Measurements from ENCODE around the gene HSDL2.

- no peak for TF ChIP-seq POLR2AphosphoS5 (IDR thresholded peaks at IDR 0.05; ENCODE audit: borderline replicate concordance, low read depth, low read length)
- no peak for TF ChIP-seq EZH2 (IDR thresholded peaks at IDR 0.05)
- TF ChIP-seq FOXP2 (optimal IDR thresholded peaks at IDR 0.05; ENCODE audit: control extremely low read depth, extremely low read length, insufficient read depth), result no peak
Measured at GRCh38 chr9:112334432-112334841, 45.5 kb upstream of the HSDL2 start.

Measured in SK-N-MC (cell line).